Measurements from ENCODE around the gene NYAP1.

DNA sequence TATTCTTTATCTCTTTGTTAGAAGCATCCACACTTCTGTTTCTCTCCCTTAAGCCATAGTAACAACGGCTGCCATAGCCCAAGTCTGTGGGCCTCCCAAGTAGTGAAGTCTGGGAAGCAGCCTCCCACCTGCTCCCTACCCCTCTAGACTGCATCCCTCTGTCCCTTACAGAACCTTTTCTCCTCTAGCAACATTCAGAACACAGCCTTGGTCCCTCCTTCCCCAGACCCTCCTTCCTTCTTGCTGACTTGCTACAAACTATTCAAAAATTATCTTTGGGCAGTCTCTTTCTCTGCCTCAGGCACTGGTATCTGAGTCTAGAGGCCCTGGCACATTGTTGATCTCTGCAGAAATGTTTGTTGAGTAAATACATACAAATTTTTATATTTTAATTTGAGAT is 2.3 kb upstream of the NYAP1 start:
- TF ChIP-seq, protein P1, sequence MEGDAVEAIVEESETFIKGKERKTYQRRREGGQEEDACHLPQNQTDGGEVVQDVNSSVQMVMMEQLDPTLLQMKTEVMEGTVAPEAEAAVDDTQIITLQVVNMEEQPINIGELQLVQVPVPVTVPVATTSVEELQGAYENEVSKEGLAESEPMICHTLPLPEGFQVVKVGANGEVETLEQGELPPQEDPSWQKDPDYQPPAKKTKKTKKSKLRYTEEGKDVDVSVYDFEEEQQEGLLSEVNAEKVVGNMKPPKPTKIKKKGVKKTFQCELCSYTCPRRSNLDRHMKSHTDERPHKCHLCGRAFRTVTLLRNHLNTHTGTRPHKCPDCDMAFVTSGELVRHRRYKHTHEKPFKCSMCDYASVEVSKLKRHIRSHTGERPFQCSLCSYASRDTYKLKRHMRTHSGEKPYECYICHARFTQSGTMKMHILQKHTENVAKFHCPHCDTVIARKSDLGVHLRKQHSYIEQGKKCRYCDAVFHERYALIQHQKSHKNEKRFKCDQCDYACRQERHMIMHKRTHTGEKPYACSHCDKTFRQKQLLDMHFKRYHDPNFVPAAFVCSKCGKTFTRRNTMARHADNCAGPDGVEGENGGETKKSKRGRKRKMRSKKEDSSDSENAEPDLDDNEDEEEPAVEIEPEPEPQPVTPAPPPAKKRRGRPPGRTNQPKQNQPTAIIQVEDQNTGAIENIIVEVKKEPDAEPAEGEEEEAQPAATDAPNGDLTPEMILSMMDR (IDR thresholded peaks at IDR 0.05), result no peak
- TF ChIP-seq POLR2A (IDR thresholded peaks at IDR 0.05), result no peak
